ES-I3 (cell line): ENCODE results near the gene SRCAP.

ENCODE experiments used
- H3K36me3 ChIP-seq: 2 replicates; pipeline ENCODE4 v1.6.1; 2013; ENCODE audit warnings: mild to moderate bottlenecking, low read length, control low read depth, moderate library complexity; ENCODE audit not compliant: insufficient read depth
- H3K4me1 ChIP-seq: 2 replicates; pipeline ENCODE4 v1.6.1; 2013; ENCODE audit warnings: mild to moderate bottlenecking, control low read depth, low read length; ENCODE audit not compliant: insufficient read depth
- H3K9ac ChIP-seq: 2 replicates; pipeline ENCODE4 v1.6.1; 2013; ENCODE audit warnings: low read depth, mild to moderate bottlenecking, low read length, moderate library complexity
- H3K9me3 ChIP-seq: 2 replicates; pipeline ENCODE4 v1.6.1; 2013; ENCODE audit warnings: mild to moderate bottlenecking, low read length, moderate library complexity; ENCODE audit not compliant: control insufficient read depth, insufficient read depth

The SRCAP gene

GRCh38 chr16:30658731-30659506 lies 40.1 kb upstream of the SRCAP start:
- peaks cover 4% of the 10 kb centered on the region; the same call in 1 of the 2 replicates for H3K36me3 ChIP-seq

GRCh38 chr16:30659507-30660423 lies 39.2 kb upstream of the SRCAP start:
- Histone ChIP-seq H3K9me3 (no peaks in the 10 kb centered on the region), H3K4me1 (no peaks in the 10 kb centered on the region; the same call in none of the 2 replicates), H3K9ac (peak overlapping the region; percentile 91), H3K36me3 (peaks cover 4% of the 10 kb centered on the region; the same call in 1 of the 2 replicates)

More at GRCh38 chr16:30658731-30659506, 40.1 kb upstream of the SRCAP start:
- peak overlapping the region; percentile 91 for H3K9ac ChIP-seq
- H3K4me1 ChIP-seq = no peaks in the 10 kb centered on the region; the same call in none of the 2 replicates
- H3K9me3 ChIP-seq = no peaks in the 10 kb centered on the region

- Histone ChIP-seq H3K9me3 (no peaks in the 10 kb centered on the region), H3K4me1 (no peaks in the 10 kb centered on the region; the same call in none of the 2 replicates), H3K9ac (peak overlapping the region; percentile 91; the same call in 1 of the 2 replicates), H3K36me3 (peaks cover 7% of the 10 kb centered on the region; the same call in 1 of the 2 replicates)
These were observed 38.3 kb upstream of the SRCAP start for GRCh38 chr16:30660424-30661261.

- Histone ChIP-seq H3K36me3 (peaks cover 7% of the 10 kb centered on the region; the same call in 1 of the 2 replicates), H3K4me1 (no peaks in the 10 kb centered on the region; the same call in none of the 2 replicates), H3K9me3 (no peaks in the 10 kb centered on the region), H3K9ac (no peak overlapping the region)
These were observed 36.5 kb upstream of the SRCAP start for GRCh38 chr16:30662449-30662848.

- Histone ChIP-seq H3K4me1 (no peaks in the 10 kb centered on the region; the same call in none of the 2 replicates), H3K36me3 (peaks cover 7% of the 10 kb centered on the region; the same call in 1 of the 2 replicates), H3K9me3 (no peaks in the 10 kb centered on the region), H3K9ac (no peak overlapping the region)
These were observed 35.9 kb upstream of the SRCAP start for GRCh38 chr16:30663038-30663437.

GRCh38 chr16:30663820-30664219 lies 35.2 kb upstream of the SRCAP start:
- peaks cover 7% of the 10 kb centered on the region; the same call in 1 of the 2 replicates for H3K36me3 ChIP-seq
- H3K4me1 ChIP-seq = no peaks in the 10 kb centered on the region; the same call in none of the 2 replicates
- H3K9me3 ChIP-seq = no peaks in the 10 kb centered on the region
- H3K9ac ChIP-seq = no peak overlapping the region

GRCh38 chr16:30664616-30665109 lies 34.3 kb upstream of the SRCAP start:
- Histone ChIP-seq H3K36me3 (peaks cover 7% of the 10 kb centered on the region; the same call in 1 of the 2 replicates), H3K9ac (no peak overlapping the region), H3K4me1 (no peaks in the 10 kb centered on the region; the same call in none of the 2 replicates), H3K9me3 (no peaks in the 10 kb centered on the region)

GRCh38 chr16:30665155-30665829 lies 33.7 kb upstream of the SRCAP start:
- Histone ChIP-seq H3K4me1 (no peaks in the 10 kb centered on the region; the same call in 1 of the 2 replicates), H3K9ac (no peak overlapping the region), H3K36me3 (peaks cover 7% of the 10 kb centered on the region; the same call in 1 of the 2 replicates), H3K9me3 (no peaks in the 10 kb centered on the region)

GRCh38 chr16:30665830-30666190 lies 33.2 kb upstream of the SRCAP start:
- peaks cover 7% of the 10 kb centered on the region; the same call in 1 of the 2 replicates for H3K36me3 ChIP-seq

GRCh38 chr16:30666681-30667080 lies 32.3 kb upstream of the SRCAP start:
- H3K9me3 ChIP-seq = no peaks in the 10 kb centered on the region
- H3K36me3 ChIP-seq = peaks cover 7% of the 10 kb centered on the region; the same call in 1 of the 2 replicates
- no peaks in the 10 kb centered on the region for H3K4me1 ChIP-seq
- H3K9ac ChIP-seq = no peak overlapping the region

More at GRCh38 chr16:30665830-30666190, 33.2 kb upstream of the SRCAP start:
- Histone ChIP-seq H3K9ac (no peak overlapping the region), H3K9me3 (no peaks in the 10 kb centered on the region), H3K4me1 (no peaks in the 10 kb centered on the region)

- H3K36me3 ChIP-seq = peaks cover 7% of the 10 kb centered on the region; the same call in 1 of the 2 replicates
- no peak overlapping the region for H3K9ac ChIP-seq
- H3K9me3 ChIP-seq = no peaks in the 10 kb centered on the region
- H3K4me1 ChIP-seq = no peaks in the 10 kb centered on the region
These were observed 31.5 kb upstream of the SRCAP start for GRCh38 chr16:30667361-30667905.

GRCh38 chr16:30668393-30668792 lies 30.6 kb upstream of the SRCAP start:
- no peaks in the 10 kb centered on the region for H3K4me1 ChIP-seq
- H3K9ac ChIP-seq = no peak overlapping the region
- H3K36me3 ChIP-seq = peaks cover 4% of the 10 kb centered on the region; the same call in 1 of the 2 replicates
- H3K9me3 ChIP-seq = no peaks in the 10 kb centered on the region
